Occipital lobe (tissue), 3 donors: ENCODE measurements around the gene TMEM198. TPM values are rescaled to one million over a fixed set of nuclear protein-coding genes. Genes with fewer than 3 reads are reported as not detected.

Experiments used
- DNase-seq: peaks from one replicate; lab custom pipeline; 2025; lab: John Stamatoyannopoulos, UW
- small RNA-seq: library from RNA; depleted of rRNA; stranded (forward); fragments of <200 nt; gene quantifications from one replicate; pipeline ENCODE3, GENCODE V24; 2014
- total RNA-seq: library from RNA; depleted of rRNA; stranded (reverse); fragments of >200 nt; gene quantifications from one replicate; pipeline ENCODE4 v1.2.3, GENCODE V29; 2014

The TMEM198 gene
- total RNA-seq, 1 donor from 2014 or later, result 14.0 TPM

- peak; percentile 19 for DNase-seq
These were observed 32.9 kb downstream of the TMEM198 start for GRCh38 chr2:219576505-219577388.

- no peak for DNase-seq
These were observed 35.2 kb downstream of the TMEM198 start for GRCh38 chr2:219578811-219579613.

- DNase-seq, result no peak
These were observed 37.5 kb downstream of the TMEM198 start for GRCh38 chr2:219581346-219581745.

GRCh38 chr2:219591091-219591490 is 47.3 kb downstream of the TMEM198 start:
- DNase-seq, result no peak

- DNase-seq, result no peak
These were observed 48.9 kb downstream of the TMEM198 start for GRCh38 chr2:219592736-219593135.

- no peak for DNase-seq
These were observed 49.3 kb downstream of the TMEM198 start for GRCh38 chr2:219593154-219593553.

GRCh38 chr2:219595256-219595655 is 51.4 kb downstream of the TMEM198 start:
- no peak for DNase-seq

- DNase-seq, result no peak
These were observed 53.2 kb downstream of the TMEM198 start for GRCh38 chr2:219596954-219597551.

- DNase-seq, result peak; percentile 91
These were observed 53.9 kb downstream of the TMEM198 start, which contains the start of gene STK11IP for GRCh38 chr2:219597552-219598307. Gene STK11IP (plus strand): TSS chr2:219597857. CDS start chr2:219598120, 263 bp downstream.

GRCh38 chr2:219598308-219599078 is 54.7 kb downstream of the TMEM198 start:
- no peak for DNase-seq

Small RNA genes lying within 50 kb of the gene (small RNA-seq; reads per million reads assigned to genes)
- gene MIR3132 (not detected), gene RN7SKP213 (not detected)

Other genes with a start within 250 kb of the TMEM198 start
- gene PTPRN, start 234.6 kb upstream of the TMEM198 start, total RNA-seq, result 32.6 TPM
- not detected for gene RESP18, start 211.3 kb upstream of the TMEM198 start, total RNA-seq
- 17.5 TPM for gene DNPEP, start 156.1 kb upstream of the TMEM198 start, total RNA-seq
- gene DES, start 125.7 kb upstream of the TMEM198 start, total RNA-seq, result 2.3 TPM
- 14.2 TPM for gene SPEG, start 109.2 kb upstream of the TMEM198 start, total RNA-seq
- 7.5 TPM for gene GMPPA, start 45.1 kb upstream of the TMEM198 start, total RNA-seq
- 8.3 TPM for gene ASIC4, start 29.5 kb upstream of the TMEM198 start, total RNA-seq
- gene CHPF, start 219 bp upstream of the TMEM198 start, total RNA-seq, result 25.9 TPM
- gene OBSL1, start 27.5 kb downstream of the TMEM198 start, total RNA-seq, result 39.9 TPM
- gene INHA, start 28.3 kb downstream of the TMEM198 start, total RNA-seq, result not detected
- gene STK11IP, start 53.8 kb downstream of the TMEM198 start, total RNA-seq, result 14.7 TPM
- gene SLC4A3, start 83.6 kb downstream of the TMEM198 start, total RNA-seq, result 32.1 TPM